ENCODE results near the gene ADGRF5. TPM values are rescaled to one million over a fixed set of nuclear protein-coding genes. Genes with fewer than 3 reads are reported as not detected.
"Not testable (repeated sequence)": the region's sequence is repeated elsewhere in the genome, so short reads cannot be mapped to it uniquely, and the experiment has no call there.

ADGRF5 gene
- total RNA-seq, 4 donors from 2014 or later: 4.4 to 13.0 (median 8.4) TPM

DNA sequence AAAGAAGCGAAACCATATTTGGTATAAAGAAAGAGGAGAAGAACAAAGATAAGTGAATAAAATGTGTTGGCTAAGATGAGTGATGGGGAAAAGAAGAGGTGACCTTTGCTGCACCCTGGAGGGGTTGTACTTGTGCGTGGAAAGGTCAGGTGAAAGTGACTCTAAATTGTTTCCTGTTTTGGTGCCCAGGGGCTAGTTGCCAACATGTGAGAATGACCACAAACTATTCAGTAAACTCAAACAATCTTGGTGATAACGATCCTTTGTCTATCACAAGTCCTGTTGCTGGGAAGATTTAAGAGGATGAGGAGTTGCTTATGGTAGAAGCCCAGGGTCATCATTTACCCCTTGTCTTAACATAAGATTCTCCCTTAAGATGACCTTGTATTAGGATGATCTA lies 57.9 kb downstream of the ADGRF5 start:
- no peaks in the 10 kb centered on the region for H3K36me3 ChIP-seq
- no peaks in the 10 kb centered on the region for H3K9me3 ChIP-seq
- no peaks in the 10 kb centered on the region for H3K27me3 ChIP-seq
- H3K27ac ChIP-seq: no peak overlapping the region
- 74% methylated on average over 3 of the region's 3 CpGs for WGBS
- no peak overlapping the region for H3K4me3 ChIP-seq
- TF ChIP-seq POLR2AphosphoS5 (IDR thresholded peaks at IDR 0.05) (no peak), EP300 (IDR thresholded peaks at IDR 0.05) (no peak), POLR2A (IDR thresholded peaks at IDR 0.05) (no peak)
- TF ChIP-seq, protein P1, sequence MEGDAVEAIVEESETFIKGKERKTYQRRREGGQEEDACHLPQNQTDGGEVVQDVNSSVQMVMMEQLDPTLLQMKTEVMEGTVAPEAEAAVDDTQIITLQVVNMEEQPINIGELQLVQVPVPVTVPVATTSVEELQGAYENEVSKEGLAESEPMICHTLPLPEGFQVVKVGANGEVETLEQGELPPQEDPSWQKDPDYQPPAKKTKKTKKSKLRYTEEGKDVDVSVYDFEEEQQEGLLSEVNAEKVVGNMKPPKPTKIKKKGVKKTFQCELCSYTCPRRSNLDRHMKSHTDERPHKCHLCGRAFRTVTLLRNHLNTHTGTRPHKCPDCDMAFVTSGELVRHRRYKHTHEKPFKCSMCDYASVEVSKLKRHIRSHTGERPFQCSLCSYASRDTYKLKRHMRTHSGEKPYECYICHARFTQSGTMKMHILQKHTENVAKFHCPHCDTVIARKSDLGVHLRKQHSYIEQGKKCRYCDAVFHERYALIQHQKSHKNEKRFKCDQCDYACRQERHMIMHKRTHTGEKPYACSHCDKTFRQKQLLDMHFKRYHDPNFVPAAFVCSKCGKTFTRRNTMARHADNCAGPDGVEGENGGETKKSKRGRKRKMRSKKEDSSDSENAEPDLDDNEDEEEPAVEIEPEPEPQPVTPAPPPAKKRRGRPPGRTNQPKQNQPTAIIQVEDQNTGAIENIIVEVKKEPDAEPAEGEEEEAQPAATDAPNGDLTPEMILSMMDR (IDR thresholded peaks at IDR 0.05): no peak
- DNase-seq (ENCODE audit: low spot score in 2 of 2): no peak
- H3K4me1 ChIP-seq: no peaks in the 10 kb centered on the region

DNA sequence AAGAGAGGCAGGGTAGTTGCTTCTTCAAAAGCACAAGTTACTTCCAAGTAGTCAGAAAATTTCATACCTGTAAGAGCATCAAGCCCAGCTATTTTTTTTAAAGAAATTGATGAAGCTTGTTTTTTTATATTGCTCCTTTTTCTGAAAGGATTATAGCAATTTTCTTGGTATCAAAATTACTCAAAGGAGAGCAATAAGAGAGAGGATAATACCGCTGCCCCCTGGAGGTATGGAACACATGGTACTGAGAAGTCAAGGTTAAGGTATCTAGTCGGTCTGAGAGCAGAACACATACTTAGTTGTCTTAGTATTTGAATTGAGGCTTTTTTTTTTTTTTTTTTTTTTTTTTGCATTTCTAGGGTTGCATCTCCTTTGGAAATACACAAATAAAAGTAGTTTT lies 59.4 kb downstream of the ADGRF5 start:
- WGBS: 75% methylated on average over 2 of the region's 2 CpGs
- Histone ChIP-seq H3K4me1 (no peaks in the 10 kb centered on the region), H3K9me3 (no peaks in the 10 kb centered on the region), H3K27me3 (no peaks in the 10 kb centered on the region), H3K36me3 (no peaks in the 10 kb centered on the region), H3K4me3 (no peak overlapping the region), H3K27ac (no peak overlapping the region)
- TF ChIP-seq POLR2AphosphoS5 (IDR thresholded peaks at IDR 0.05): no peak
- no peak for TF ChIP-seq EP300 (IDR thresholded peaks at IDR 0.05)
- TF ChIP-seq POLR2A (IDR thresholded peaks at IDR 0.05): no peak
- TF ChIP-seq, protein P1 (IDR thresholded peaks at IDR 0.05): no peak
- DNase-seq (ENCODE audit: low spot score in 2 of 2): no peak

- not testable (repeated sequence) for H3K27me3 ChIP-seq; H3K36me3 ChIP-seq; H3K9me3 ChIP-seq; H3K4me1 ChIP-seq; DNase-seq (ENCODE audit: low spot score in 2 of 2); H3K4me3 ChIP-seq; H3K27ac ChIP-seq
- 39% methylated on average over 1 of the region's 1 CpG for WGBS
- TF ChIP-seq, protein P1 (IDR thresholded peaks at IDR 0.05): peak in 1 of 2 donors; percentile 58
Observed at GRCh38 chr6:46855966-46856365, 65.8 kb downstream of the ADGRF5 start.

- not testable (repeated sequence) for H3K27me3 ChIP-seq; DNase-seq (ENCODE audit: low spot score in 2 of 2); H3K9me3 ChIP-seq; H3K4me1 ChIP-seq; H3K36me3 ChIP-seq; H3K4me3 ChIP-seq; H3K27ac ChIP-seq
- WGBS: 70% methylated on average over 4 of the region's 4 CpGs
Observed at GRCh38 chr6:46851576-46851975, 70.2 kb downstream of the ADGRF5 start.

DNA sequence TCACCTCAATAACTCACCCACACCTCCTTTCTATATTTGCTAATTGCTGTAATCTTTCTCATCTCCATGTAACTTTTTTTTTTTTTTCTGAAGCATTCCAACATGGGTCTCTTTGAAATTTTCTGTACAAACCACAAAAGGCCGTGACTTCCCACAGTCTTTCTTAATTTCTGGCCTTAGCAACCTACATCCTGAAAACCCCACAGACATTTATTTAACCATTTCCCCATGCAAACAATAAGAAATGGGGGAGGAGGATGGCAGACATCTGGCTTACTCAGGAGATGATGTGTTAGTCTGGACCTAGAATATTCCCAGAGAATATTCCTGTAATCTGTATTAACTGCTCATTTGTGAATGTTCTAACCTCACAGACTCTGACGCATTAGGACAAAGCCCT lies 70.9 kb downstream of the ADGRF5 start:
- no peak overlapping the region for H3K27ac ChIP-seq
- H3K36me3 ChIP-seq: no peaks in the 10 kb centered on the region
- no peak for DNase-seq (ENCODE audit: low spot score in 2 of 2)
- no peaks in the 10 kb centered on the region for H3K27me3 ChIP-seq
- WGBS: 80% methylated on average over 2 of the region's 2 CpGs
- H3K4me3 ChIP-seq: no peak overlapping the region
- TF ChIP-seq POLR2A (IDR thresholded peaks at IDR 0.05): no peak
- TF ChIP-seq, protein P1 (IDR thresholded peaks at IDR 0.05): no peak
- TF ChIP-seq POLR2AphosphoS5 (IDR thresholded peaks at IDR 0.05): no peak
- no peaks in the 10 kb centered on the region for H3K9me3 ChIP-seq
- peaks cover 9% of the 10 kb centered on the region for H3K4me1 ChIP-seq

GRCh38 chr6:46849361-46849690 lies 72.4 kb downstream of the ADGRF5 start:
- peaks cover 9% of the 10 kb centered on the region for H3K4me1 ChIP-seq
- no peak for DNase-seq (ENCODE audit: low spot score in 2 of 2)
- TF ChIP-seq EP300 (IDR thresholded peaks at IDR 0.05) (no peak), POLR2AphosphoS5 (IDR thresholded peaks at IDR 0.05) (no peak), POLR2A (IDR thresholded peaks at IDR 0.05) (no peak)
- TF ChIP-seq, protein P1 (IDR thresholded peaks at IDR 0.05): no peak
- no peak overlapping the region for H3K27ac ChIP-seq
- no peaks in the 10 kb centered on the region for H3K9me3 ChIP-seq
- H3K4me3 ChIP-seq: no peak overlapping the region
- 36% methylated on average over 5 of the region's 5 CpGs for WGBS
- no peaks in the 10 kb centered on the region for H3K36me3 ChIP-seq
- H3K27me3 ChIP-seq: no peaks in the 10 kb centered on the region
